Kidney (tissue), 14 donors: ENCODE data around the gene CEP164. TPM values are rescaled to one million over a fixed set of nuclear protein-coding genes. Genes with fewer than 3 reads are reported as not detected.
A peak's percentile ranks its signal among the peaks of the same experiment; 100 is the strongest.

Experiments
- DNase-seq, 5 donors: peaks; one replicate each; pipeline ENCODE4 v3.0.0-alpha.2; 2013 to 2020
- FAIRE-seq: peaks from 2 replicates; lab custom pipeline; 2012; peaks lifted over from hg19 to GRCh38; lab: Jason Lieb, UNC
- H3K27ac ChIP-seq, 2 donors: one replicate each; pipeline ENCODE4 v1.7.0; 2013; ENCODE audit warnings: low read depth in 2 of 2, low read length in 2 of 2, inconsistent platforms in 1 of 2
- H3K27me3 ChIP-seq: one replicate; pipeline ENCODE4 v1.7.1; 2013; ENCODE audit warnings: low read length, inconsistent platforms; ENCODE audit not compliant: control insufficient read depth, insufficient read depth
- H3K36me3 ChIP-seq, 3 donors: one replicate each; pipeline versions ENCODE4 v1.7.0 to v1.7.1; 2013; ENCODE audit warnings: low read length in 3 of 3, control low read depth in 1 of 3, inconsistent platforms in 1 of 3; ENCODE audit not compliant: insufficient read depth in 3 of 3, control insufficient read depth in 2 of 3
- H3K4me1 ChIP-seq, 3 donors: one replicate each; pipeline versions ENCODE4 v1.7.0 to v1.7.1; 2013; ENCODE audit warnings: low read length in 3 of 3, inconsistent platforms in 1 of 3, low read depth in 1 of 3; ENCODE audit not compliant: control insufficient read depth in 2 of 3, insufficient read depth in 2 of 3
- H3K4me3 ChIP-seq, 3 donors: one replicate each; pipeline versions ENCODE4 v1.7.0 to v1.8.1; 2013; ENCODE audit warnings: low read length in 3 of 3, control low read depth in 1 of 3, inconsistent platforms in 1 of 3
- H3K9ac ChIP-seq, 3 donors: one replicate each; pipeline versions ENCODE4 v1.7.0 to v1.7.1; 2013; ENCODE audit warnings: low read length in 3 of 3, control low read depth in 1 of 3, inconsistent platforms in 1 of 3
- H3K9me3 ChIP-seq, 3 donors: one replicate each; pipeline versions ENCODE4 v1.7.0 to v1.7.1; 2013; ENCODE audit warnings: low read length in 3 of 3, control low read depth in 1 of 3, inconsistent platforms in 1 of 3; ENCODE audit not compliant: control insufficient read depth in 2 of 3, insufficient read depth in 1 of 3
- CTCF ChIP-seq: IDR thresholded peaks from 3 replicates; pipeline ENCODE4 v1.5.1; 2012; ENCODE audit warnings: mild to moderate bottlenecking, moderate library complexity, borderline replicate concordance; ENCODE audit not compliant: insufficient read depth; ENCODE audit errors: extremely low read depth
- intact Hi-C: fragments of 100-400 bp; cut with DNase I; formaldehyde crosslinking; loops from one replicate; pipeline ENCODE4 v1.11.1; 2022
- polyA plus RNA-seq: library from polyadenylated mRNA; stranded (reverse); fragments of 350-450 nt; fragmentation: Illumina TruSeq; extraction: RNeasy Lipid Tissue Mini Kit (QIAGEN cat#74804); gene quantifications from one replicate; pipeline ENCODE4 v1.2.3, GENCODE V29; 2014; ENCODE audit warnings: low read depth, low replicate concordance; ENCODE audit not compliant: insufficient read depth
- total RNA-seq: library from RNA; stranded (reverse); fragmentation: NEBNext Ultra II Directional; extraction: Animal tissue kit (Norgen Biotek cat#: 25700); gene quantifications from one replicate; pipeline ENCODE4 v1.2.1, GENCODE V29; 2021
- donor health status: control.
- donor health status: control.
- donor health status: control.
- donor health status: control.
- donor health status: control.
- donor health status: DM: yes; HTN: yes; CAD: no.
- donor health status: Normal renal cell carcinoma (clear cell type).

CEP164 gene
- total and polyA plus RNA-seq, 2 donors from 2014 or later: 7.9 to 30.7 TPM

- no peaks in the 10 kb centered on the region for H3K9me3 ChIP-seq
- H3K9ac ChIP-seq: peak overlapping the region in 2 of 3 donors; percentile 43 to 67
- intact Hi-C loops: no loop called here
- H3K4me3 ChIP-seq: peak overlapping the region; percentile 67 to 81 (median 76)
- H3K27ac ChIP-seq: no peak overlapping the region
- no peak for FAIRE-seq
- peak in 4 of 5 donors; percentile 10 to 73 (median 42) for DNase-seq
- H3K4me1 ChIP-seq: peaks cover 0 to 15% (median 3%) of the 10 kb centered on the region in 3 donors
- H3K27me3 ChIP-seq: no peaks in the 10 kb centered on the region
- no peak for TF ChIP-seq CTCF
- no peaks in the 10 kb centered on the region for H3K36me3 ChIP-seq
Measured at GRCh38 chr11:117315285-117316196, 12.1 kb upstream of the CEP164 start.

GRCh38 chr11:117316197-117316961 lies 11.3 kb upstream of the CEP164 start, which contains the start of gene BACE1:
BACE1 (minus strand) TSS chr11:117316256; CDS start chr11:117315795, 461 bp downstream.
- peak; percentile 23 for TF ChIP-seq CTCF
- no peaks in the 10 kb centered on the region for H3K9me3 ChIP-seq
- H3K36me3 ChIP-seq: no peaks in the 10 kb centered on the region
- intact Hi-C loops: no loop called here
- peak within 1 kb of the TSS; percentile 57 to 67 (median 58) for H3K9ac ChIP-seq
- H3K4me1 ChIP-seq: peaks cover 0 to 15% (median 3%) of the 10 kb centered on the region in 3 donors
- no peaks in the 10 kb centered on the region for H3K27me3 ChIP-seq
- peak; percentile 89 to 96 (median 92) for DNase-seq
- peak within 1 kb of the TSS; percentile 67 to 81 (median 76) for H3K4me3 ChIP-seq
- H3K27ac ChIP-seq: no peak within 1 kb of the TSS
- no peak for FAIRE-seq

GRCh38 chr11:117318738-117319137 lies 8.9 kb upstream of the CEP164 start:
- H3K36me3 ChIP-seq: no peaks in the 10 kb centered on the region
- no peaks in the 10 kb centered on the region for H3K27me3 ChIP-seq
- peaks cover 0 to 15% (median 3%) of the 10 kb centered on the region in 3 donors for H3K4me1 ChIP-seq
- H3K4me3 ChIP-seq: no peak overlapping the region
- DNase-seq: no peak
- no peak overlapping the region for H3K9ac ChIP-seq
- intact Hi-C loops: no loop called here
- no peak for FAIRE-seq
- TF ChIP-seq CTCF: no peak
- H3K9me3 ChIP-seq: no peaks in the 10 kb centered on the region
- H3K27ac ChIP-seq: no peak overlapping the region
